Mucosa of gallbladder (tissue), 1 donor: ENCODE results near the gene WIPF1. TPM values are rescaled to one million over a fixed set of nuclear protein-coding genes. Genes with fewer than 3 reads are reported as not detected.
"Not testable (repeated sequence)": the region's sequence is repeated elsewhere in the genome, so short reads cannot be mapped to it uniquely, and the experiment has no call there.

Experiments
- DNase-seq: peaks from one replicate; pipeline ENCODE4 v3.0.0-alpha.2; 2020; ENCODE audit warnings: low spot score
- total RNA-seq: library from RNA; stranded (reverse); gene quantifications from one replicate; pipeline ENCODE4 v1.2.1, GENCODE V29; 2021
- donor health status: DM: no; HTN: no; CAD: no.

The WIPF1 gene
- total RNA-seq, 1 donor from 2014 or later = 64.9 TPM

GRCh38 chr2:174572556-174572955 is 25.0 kb downstream of the WIPF1 start:
- no peak for DNase-seq

GRCh38 chr2:174571669-174572323 is 25.8 kb downstream of the WIPF1 start:
- DNase-seq = no peak

- DNase-seq = no peak
Measured at GRCh38 chr2:174570318-174570958, 27.2 kb downstream of the WIPF1 start.

GRCh38 chr2:174569678-174570077 is 27.9 kb downstream of the WIPF1 start:
- no peak for DNase-seq

GRCh38 chr2:174568425-174568824 is 29.2 kb downstream of the WIPF1 start:
- no peak for DNase-seq

- no peak for DNase-seq
Measured at GRCh38 chr2:174566871-174567270, 30.7 kb downstream of the WIPF1 start.

GRCh38 chr2:174563530-174564282 is 33.9 kb downstream of the WIPF1 start:
- no peak for DNase-seq

DNA sequence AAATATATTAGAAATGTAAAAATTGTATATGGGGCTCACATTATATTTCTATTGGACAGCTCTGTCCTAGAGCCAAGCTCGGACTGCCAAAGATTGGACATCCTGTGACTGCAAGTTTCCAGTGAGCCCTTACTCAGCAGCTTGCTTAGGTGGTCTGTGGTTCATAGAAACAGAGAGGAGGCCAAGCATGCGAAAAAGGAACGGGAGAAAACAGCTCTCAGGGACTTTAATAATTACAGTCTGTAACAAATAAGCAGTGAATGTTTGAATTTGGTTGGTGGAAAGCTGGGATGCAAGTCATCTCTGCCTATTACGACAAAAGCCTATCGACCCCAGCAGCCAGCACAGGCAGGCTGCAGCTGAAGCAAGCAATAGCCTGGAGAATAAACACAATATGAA is 35.6 kb downstream of the WIPF1 start:
- DNase-seq = no peak

- DNase-seq = peak; percentile 87
Measured at GRCh38 chr2:174561283-174561971, 36.2 kb downstream of the WIPF1 start.

DNA sequence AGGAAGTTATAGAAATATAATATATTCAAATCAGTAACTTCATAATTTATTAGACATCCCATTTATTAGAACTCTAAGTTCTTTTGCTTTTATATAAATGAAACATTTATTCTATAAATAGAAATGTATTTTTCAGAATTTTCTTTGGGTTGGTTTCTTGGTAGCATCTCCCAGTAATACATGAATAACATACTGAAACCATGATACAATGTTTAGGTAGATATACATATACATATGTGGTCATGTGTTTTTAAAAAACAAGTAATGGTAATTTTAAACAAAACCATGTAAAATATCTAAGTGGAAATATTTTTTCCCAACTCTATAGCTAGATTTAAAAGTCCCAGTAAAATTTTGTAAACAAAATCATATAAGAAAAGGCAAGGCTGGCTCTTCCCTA is 36.9 kb downstream of the WIPF1 start:
- DNase-seq = no peak

DNA sequence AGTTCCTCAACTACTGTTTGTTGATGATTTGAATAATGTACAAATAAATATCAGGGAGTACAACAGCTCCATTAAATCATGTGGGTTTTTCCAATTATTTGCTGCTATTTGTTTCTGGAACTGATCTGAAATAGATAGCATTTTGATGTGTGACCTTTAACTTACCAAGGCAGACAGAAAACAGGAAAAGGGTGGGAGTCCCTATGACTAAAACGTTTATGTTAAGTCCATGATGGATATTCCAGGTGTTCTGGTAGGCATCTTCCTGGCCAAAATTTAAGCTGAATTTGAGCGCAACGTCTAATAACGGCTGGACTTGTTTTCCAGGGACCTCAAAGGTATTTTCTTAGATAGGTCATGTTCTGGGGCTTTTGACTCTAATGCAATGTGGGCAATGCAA is 41.6 kb downstream of the WIPF1 start:
- DNase-seq = no peak

DNA sequence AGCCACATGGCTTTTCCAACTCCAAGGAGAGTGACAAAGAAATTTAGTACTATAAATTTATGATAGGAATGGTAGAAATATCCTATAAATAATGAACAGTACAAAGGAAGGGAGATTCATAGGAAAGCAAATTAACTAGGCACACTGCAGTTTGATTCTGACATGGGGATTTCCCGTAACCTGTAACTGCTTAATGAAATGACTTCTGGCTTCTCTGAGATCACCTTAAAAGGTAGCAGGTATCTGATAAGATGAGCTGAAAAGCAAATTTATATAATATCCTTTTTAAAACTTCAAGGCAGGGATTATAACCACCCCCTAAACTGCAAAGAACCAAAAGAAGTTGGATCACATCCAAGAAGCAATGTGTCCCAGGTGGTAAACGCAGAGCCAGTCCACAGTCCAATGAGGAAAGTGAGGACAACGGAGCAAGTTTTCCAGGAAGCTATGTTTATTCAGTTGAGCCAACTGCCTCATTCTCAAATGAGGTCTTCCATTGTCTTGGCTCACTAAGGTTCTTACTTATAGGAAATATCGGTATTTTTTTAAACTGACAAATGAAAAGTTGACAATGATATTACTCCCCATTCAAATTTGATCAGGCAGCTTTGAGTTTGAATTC is 43.0 kb downstream of the WIPF1 start:
- DNase-seq = no peak

DNA sequence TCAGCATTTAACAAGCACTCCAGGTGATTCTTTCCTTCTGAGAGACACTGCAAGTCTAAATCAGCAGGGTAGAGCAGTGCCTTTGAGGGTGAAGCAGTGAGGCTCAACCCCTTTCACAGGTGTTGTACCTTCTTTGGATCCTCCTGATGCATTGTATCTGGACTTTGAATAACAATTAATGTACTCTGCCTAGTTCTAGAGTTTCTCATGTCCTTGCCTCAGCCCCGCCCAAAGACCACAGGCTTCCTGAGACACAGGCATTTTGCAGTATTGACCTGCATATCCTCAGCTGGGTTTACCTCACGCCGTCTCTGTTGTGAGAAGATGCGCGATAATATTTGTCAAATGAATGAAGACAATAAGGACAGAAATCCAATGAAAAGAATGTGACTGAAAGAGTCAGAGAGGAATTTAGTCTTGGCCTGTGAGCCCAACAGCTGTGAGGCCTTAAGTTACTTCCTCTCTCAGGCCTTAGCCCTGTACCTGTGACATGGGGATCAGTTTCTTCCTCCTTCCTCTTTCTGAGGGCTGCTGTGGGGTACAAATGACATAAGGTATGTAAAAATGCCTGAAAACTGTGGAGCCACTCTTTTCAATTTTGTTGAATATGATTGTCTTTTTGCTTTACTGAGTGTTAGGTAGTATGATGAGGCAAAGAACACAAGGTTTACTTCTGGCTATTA is 43.7 kb downstream of the WIPF1 start:
- no peak for DNase-seq

DNA sequence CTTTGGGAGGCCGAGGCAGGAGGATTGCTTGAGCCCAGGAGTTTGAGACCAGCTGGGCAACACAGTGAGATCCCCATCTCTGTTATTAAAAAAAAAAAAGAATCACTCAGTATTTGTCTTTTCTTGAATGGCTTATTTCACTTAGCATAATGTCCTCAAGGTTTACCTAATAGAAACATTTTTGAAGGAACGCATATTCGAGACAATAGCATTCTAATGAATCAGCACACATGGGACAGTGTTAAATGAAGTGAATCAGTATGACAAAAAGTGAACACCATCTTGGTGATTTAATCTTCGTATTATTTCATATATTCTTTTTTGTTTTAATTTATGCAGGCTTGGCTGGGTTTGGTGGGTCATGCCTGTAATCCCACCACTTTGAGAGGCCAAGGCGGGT is 44.7 kb downstream of the WIPF1 start:
- DNase-seq = no peak

GRCh38 chr2:174551697-174552096 is 45.9 kb downstream of the WIPF1 start:
- DNase-seq = no peak

DNA sequence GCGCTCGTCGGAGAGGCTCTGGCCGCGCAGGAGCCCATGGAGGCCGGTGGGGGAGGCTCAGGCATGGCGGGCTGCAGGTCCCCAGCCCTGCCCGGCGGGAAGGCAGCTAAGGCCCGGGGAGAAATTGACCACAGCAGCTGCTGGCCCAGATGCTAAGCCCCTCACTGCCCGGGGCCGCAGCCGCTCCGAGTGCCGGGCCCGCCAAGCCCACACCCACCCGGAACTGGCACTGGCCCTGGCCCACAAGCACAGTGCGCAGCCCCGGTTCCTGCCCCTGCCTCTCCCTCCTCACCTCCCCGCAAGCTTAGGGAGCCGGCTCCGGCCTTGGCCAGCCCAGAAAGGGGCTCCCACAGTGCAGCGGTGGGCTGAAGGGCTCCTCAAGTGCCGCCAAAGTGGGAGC is 49.0 kb downstream of the WIPF1 start:
- not testable (repeated sequence) for DNase-seq

- DNase-seq = not testable (repeated sequence)
Measured at GRCh38 chr2:174548021-174548420, 49.6 kb downstream of the WIPF1 start.

GRCh38 chr2:174546519-174547506 is 50.8 kb downstream of the WIPF1 start:
- DNase-seq = no peak

DNA sequence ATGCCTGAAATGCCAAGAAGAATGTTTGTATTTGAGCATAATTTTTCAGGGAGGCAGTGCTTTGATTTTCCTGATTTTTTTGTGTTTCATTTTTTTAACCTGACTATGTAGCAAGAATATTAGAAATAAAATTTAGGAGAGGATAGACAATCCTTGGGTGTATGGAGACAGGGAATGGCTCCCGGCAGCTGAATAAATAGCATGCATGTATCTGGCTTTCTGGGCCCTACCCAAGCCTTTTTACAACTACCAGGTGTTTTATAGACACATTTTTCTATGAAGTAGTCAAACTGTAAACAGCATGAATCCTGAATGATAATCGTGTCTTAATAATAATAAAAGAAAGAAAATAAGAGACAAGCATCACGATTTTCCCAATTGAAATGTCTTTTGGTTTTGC is 52.4 kb downstream of the WIPF1 start:
- DNase-seq = no peak

DNA sequence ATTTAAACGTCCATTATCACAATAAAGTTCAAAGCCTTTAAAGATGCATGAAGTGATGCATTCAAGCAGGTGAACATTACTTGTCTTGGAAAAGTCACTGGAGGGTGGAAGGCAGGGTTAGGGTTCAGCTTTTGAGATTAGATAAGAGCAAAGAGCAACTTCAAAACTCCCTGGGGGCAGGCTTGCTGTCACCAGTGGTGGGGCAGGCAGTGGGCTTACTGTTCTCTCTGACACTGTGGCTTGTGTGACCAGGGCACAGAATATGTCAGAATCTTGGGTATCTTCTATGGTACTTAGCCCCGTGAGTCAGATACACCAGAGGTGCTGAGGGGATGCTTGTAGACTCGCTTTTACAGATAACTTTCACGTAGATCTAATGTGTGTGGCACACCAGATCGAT is 52.8 kb downstream of the WIPF1 start:
- no peak for DNase-seq
